HG02884 (cell line): Measurements from ENCODE around the gene NRIP1.
"Not testable (repeated sequence)": the region's sequence is repeated elsewhere in the genome, so short reads cannot be mapped to it uniquely, and the experiment has no call there.

Experiments
- ATAC-seq: cut with Tn5 transposase; IDR thresholded peaks from one replicate; pipeline ENCODE4 v1.9.1; 2021; ENCODE audit warnings: mild to moderate bottlenecking, moderate library complexity; ENCODE audit not compliant: unreplicated experiment

Gene NRIP1

GRCh38 chr21:15039607-15040299 is 25.0 kb downstream of the NRIP1 start:
- no peak for ATAC-seq

GRCh38 chr21:15037900-15038293 is 26.9 kb downstream of the NRIP1 start:
- ATAC-seq = no peak

- ATAC-seq = no peak
Observed at GRCh38 chr21:15037095-15037899, 27.5 kb downstream of the NRIP1 start.

- no peak for ATAC-seq
Observed at GRCh38 chr21:15036189-15036588, 28.6 kb downstream of the NRIP1 start.

- ATAC-seq = no peak
Observed at GRCh38 chr21:15034126-15034853, 30.5 kb downstream of the NRIP1 start.

GRCh38 chr21:15031790-15032357 is 32.9 kb downstream of the NRIP1 start:
- no peak for ATAC-seq

GRCh38 chr21:15031362-15031761 is 33.4 kb downstream of the NRIP1 start:
- ATAC-seq = not testable (repeated sequence)

- ATAC-seq = not testable (repeated sequence)
Observed at GRCh38 chr21:15030861-15031260, 33.9 kb downstream of the NRIP1 start.

- ATAC-seq = no peak
Observed at GRCh38 chr21:15029077-15029476, 35.7 kb downstream of the NRIP1 start.

- ATAC-seq = no peak
Observed at GRCh38 chr21:15028186-15028585, 36.6 kb downstream of the NRIP1 start.

- no peak for ATAC-seq
Observed at GRCh38 chr21:15027056-15027455, 37.7 kb downstream of the NRIP1 start.

- no peak for ATAC-seq
Observed at GRCh38 chr21:15026370-15026769, 38.4 kb downstream of the NRIP1 start.

- ATAC-seq = no peak
Observed at GRCh38 chr21:15023776-15024175, 41.0 kb downstream of the NRIP1 start.

- ATAC-seq = no peak
Observed at GRCh38 chr21:15022608-15023261, 42.1 kb downstream of the NRIP1 start.

GRCh38 chr21:15020797-15021196 is 44.0 kb downstream of the NRIP1 start:
- no peak for ATAC-seq

- no peak for ATAC-seq
Observed at GRCh38 chr21:15018382-15018781, 46.4 kb downstream of the NRIP1 start.

- no peak for ATAC-seq
Observed at GRCh38 chr21:15015622-15016471, 49.0 kb downstream of the NRIP1 start.

GRCh38 chr21:15014221-15014620 is 50.6 kb downstream of the NRIP1 start:
- no peak for ATAC-seq

GRCh38 chr21:15011967-15012366 is 52.8 kb downstream of the NRIP1 start:
- ATAC-seq = no peak

- no peak for ATAC-seq
Observed at GRCh38 chr21:15010645-15011044, 54.2 kb downstream of the NRIP1 start.
